ENCODE data around the gene CES3.

DNA sequence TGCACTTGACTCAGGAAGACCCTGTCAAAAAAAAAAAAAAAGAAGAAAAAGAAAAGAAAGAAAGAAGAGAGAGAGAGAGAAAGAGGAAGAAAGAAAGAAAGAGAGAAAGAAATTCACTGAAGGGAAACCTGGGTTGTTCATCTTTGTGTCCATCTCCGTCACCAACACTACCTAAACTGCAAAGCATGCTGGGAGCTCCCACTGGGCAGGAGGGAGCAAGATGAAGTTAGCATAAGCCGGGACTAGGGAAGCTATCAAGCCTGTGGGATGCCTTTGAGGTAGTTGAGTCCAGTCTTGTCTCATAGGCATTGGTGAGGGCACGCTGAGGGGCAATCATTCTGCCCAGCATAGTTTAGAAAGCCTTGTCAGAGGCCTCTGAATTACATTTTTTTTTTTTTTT is 60.3 kb downstream of the CES3 start:
- no peak for TF ChIP-seq EZH2 (IDR thresholded peaks at IDR 0.05; ENCODE audit: borderline replicate concordance, low read length)
- TF ChIP-seq, protein P1, sequence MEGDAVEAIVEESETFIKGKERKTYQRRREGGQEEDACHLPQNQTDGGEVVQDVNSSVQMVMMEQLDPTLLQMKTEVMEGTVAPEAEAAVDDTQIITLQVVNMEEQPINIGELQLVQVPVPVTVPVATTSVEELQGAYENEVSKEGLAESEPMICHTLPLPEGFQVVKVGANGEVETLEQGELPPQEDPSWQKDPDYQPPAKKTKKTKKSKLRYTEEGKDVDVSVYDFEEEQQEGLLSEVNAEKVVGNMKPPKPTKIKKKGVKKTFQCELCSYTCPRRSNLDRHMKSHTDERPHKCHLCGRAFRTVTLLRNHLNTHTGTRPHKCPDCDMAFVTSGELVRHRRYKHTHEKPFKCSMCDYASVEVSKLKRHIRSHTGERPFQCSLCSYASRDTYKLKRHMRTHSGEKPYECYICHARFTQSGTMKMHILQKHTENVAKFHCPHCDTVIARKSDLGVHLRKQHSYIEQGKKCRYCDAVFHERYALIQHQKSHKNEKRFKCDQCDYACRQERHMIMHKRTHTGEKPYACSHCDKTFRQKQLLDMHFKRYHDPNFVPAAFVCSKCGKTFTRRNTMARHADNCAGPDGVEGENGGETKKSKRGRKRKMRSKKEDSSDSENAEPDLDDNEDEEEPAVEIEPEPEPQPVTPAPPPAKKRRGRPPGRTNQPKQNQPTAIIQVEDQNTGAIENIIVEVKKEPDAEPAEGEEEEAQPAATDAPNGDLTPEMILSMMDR (conservative IDR thresholded peaks at IDR 0.05 in 1 of 2, IDR thresholded peaks at IDR 0.05 in 1 of 2; ENCODE audit: extremely low read depth in 1 of 2, insufficient read depth in 1 of 2, low read depth in 1 of 2, low read length in 2 of 2) = no peak
